Nephron (organoid): ENCODE results near the gene SAV1.

Source experiments
- H3K27ac Mint-ChIP-seq, 3 experiments: 2 replicates each; pipeline ENCODE4 v1.8.0; 2020; ENCODE audit warnings: mixed read lengths in 3 of 3, mild to moderate bottlenecking in 2 of 3, moderate library complexity in 1 of 3
- H3K27me3 Mint-ChIP-seq: 2 replicates; pipeline ENCODE4 v1.8.0; 2021; ENCODE audit warnings: low read depth, mild to moderate bottlenecking, moderate library complexity, mixed read lengths
- H3K36me3 Mint-ChIP-seq: 2 replicates; pipeline ENCODE4 v1.8.0; 2020; ENCODE audit warnings: low read depth, mixed read lengths
- H3K4me1 Mint-ChIP-seq: 2 replicates; pipeline ENCODE4 v1.8.0; 2020; ENCODE audit warnings: mixed read lengths
- H3K4me3 Mint-ChIP-seq, 3 experiments: 2 replicates each; pipeline ENCODE4 v1.8.0; 2020; ENCODE audit warnings: mild to moderate bottlenecking in 3 of 3, mixed read lengths in 3 of 3, moderate library complexity in 2 of 3
- H3K9me3 Mint-ChIP-seq: 2 replicates; pipeline ENCODE4 v1.8.0; 2020; ENCODE audit warnings: mixed read lengths
- TF ChIP-seq, protein P1 (sequence below), 3 experiments: fragments of 200-600 bp; sonication (generic); IDR thresholded peaks; one replicate each; pipeline ENCODE4 v1.5.0; 2021; ENCODE audit warnings: antibody characterized with exemption in 3 of 3; ENCODE audit not compliant: unreplicated experiment in 3 of 3

Gene SAV1

DNA sequence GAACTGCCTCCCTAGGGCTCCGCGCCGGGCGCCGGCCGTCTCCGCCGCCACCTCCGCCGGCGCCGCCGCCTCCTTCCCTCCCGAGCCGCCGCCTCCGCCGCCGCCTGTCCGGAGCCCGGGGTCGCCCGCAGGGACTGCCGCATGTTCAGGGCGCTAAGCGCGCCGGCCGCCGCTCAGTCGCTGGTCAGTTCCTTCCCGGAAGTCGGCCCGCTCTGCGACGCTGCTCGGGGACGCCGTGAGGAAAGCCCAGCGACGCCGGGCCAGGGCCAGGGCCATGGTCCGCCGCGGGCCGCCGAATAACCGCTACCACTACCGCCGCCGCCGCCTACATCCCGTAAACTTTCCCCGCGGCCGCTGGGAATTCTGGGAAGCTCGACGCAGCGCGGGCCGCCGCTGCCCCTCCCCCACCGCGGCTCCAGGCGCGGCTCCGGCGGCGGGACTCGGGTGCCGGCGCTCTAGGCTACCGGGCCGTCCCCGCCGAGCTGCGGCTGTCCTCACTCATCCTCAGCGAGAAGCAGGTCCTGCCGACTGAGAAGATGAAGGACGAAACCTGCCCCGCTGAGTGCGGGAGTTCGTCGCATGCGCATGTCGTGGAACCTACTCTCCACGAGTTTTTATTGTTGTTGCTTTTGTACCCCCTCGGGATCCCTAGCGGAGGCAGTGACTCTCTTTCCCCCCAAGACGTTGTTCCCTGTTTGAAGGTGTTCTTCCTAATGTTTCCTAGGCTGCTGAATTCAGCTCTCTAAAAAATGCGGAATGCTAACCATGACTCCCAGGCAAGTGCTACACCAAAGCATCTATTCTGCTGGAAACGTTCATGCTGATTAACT lies at the start of gene SAV1:
Gene SAV1 (minus strand): TSS at position 311 of the 830 bp plus-strand sequence. CDS start 339 bp downstream, outside the sequence.
- Mint-ChIP-seq H3K27me3 (no peaks in the 10 kb centered on the region), H3K27ac (peak within 1 kb of the TSS in 1 of 3 experiments; percentile 95), H3K4me3 (no peak within 1 kb of the TSS), H3K9me3 (no peaks in the 10 kb centered on the region), H3K36me3 (peaks cover 15% of the 10 kb centered on the region), H3K4me1 (peaks cover 14% of the 10 kb centered on the region)
- TF ChIP-seq, protein P1, sequence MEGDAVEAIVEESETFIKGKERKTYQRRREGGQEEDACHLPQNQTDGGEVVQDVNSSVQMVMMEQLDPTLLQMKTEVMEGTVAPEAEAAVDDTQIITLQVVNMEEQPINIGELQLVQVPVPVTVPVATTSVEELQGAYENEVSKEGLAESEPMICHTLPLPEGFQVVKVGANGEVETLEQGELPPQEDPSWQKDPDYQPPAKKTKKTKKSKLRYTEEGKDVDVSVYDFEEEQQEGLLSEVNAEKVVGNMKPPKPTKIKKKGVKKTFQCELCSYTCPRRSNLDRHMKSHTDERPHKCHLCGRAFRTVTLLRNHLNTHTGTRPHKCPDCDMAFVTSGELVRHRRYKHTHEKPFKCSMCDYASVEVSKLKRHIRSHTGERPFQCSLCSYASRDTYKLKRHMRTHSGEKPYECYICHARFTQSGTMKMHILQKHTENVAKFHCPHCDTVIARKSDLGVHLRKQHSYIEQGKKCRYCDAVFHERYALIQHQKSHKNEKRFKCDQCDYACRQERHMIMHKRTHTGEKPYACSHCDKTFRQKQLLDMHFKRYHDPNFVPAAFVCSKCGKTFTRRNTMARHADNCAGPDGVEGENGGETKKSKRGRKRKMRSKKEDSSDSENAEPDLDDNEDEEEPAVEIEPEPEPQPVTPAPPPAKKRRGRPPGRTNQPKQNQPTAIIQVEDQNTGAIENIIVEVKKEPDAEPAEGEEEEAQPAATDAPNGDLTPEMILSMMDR (IDR thresholded peaks at IDR 0.05; ENCODE audit: unreplicated experiment in 3 of 3), result no peak

DNA sequence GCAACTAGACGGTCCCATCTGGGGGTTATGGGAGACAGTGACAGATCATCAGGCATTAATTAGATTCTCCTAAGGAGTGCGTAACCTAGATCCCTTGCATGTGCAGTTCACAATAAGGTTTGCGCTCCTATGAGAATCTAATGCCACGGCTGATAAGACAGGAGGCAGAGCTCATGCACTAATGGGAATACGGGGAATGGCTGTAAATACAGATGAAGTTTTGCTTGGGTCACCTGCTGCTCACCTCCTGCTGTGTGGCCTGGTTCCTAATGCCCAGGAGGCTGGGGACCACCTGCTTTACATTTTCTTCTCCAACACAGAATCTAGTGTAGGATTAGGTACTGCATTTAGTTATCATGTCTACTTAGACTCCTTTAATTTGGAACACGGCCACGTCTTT lies 49.7 kb upstream of the SAV1 start:
- no peak overlapping the region for H3K4me3 Mint-ChIP-seq
- no peaks in the 10 kb centered on the region for H3K27me3 Mint-ChIP-seq
- H3K36me3 Mint-ChIP-seq, result peaks cover 9% of the 10 kb centered on the region
- H3K27ac Mint-ChIP-seq, result no peak overlapping the region
- TF ChIP-seq, protein P1 (IDR thresholded peaks at IDR 0.05; ENCODE audit: unreplicated experiment in 3 of 3), result no peak
- no peaks in the 10 kb centered on the region for H3K4me1 Mint-ChIP-seq
- H3K9me3 Mint-ChIP-seq, result no peaks in the 10 kb centered on the region

DNA sequence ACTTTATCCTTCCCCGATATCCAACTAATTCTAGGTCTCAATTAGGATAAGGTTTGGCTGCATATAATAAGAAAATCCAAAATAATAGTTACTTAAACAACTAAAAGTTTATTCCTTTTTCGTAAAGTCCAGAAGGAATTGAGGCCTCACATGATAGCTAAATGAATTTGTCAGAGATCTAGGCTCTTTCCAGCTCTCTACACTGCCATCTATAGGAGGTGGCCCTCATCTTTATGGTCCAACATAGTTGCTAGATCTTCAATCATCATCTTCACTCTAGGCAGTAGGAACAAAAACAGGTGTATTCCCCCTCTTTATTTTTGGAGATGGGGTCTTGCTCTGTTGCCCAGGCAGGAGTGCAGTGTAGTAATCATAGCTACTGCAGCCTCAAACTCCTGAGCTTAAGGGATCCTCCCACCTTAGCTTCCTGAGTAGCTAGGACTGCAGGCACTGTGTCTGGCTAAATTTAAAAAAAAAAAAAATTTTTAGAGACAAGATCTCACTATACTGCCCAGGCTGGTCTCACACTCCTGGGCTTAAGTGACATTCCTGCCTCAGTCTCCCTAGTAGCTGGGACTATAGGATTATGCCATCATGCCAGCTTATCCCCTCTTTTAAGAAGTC lies 46.5 kb upstream of the SAV1 start:
- no peak overlapping the region for H3K27ac Mint-ChIP-seq
- H3K27me3 Mint-ChIP-seq, result no peaks in the 10 kb centered on the region
- TF ChIP-seq, protein P1 (IDR thresholded peaks at IDR 0.05; ENCODE audit: unreplicated experiment in 3 of 3), result peak in 1 of 3 experiments; percentile 15
- no peaks in the 10 kb centered on the region for H3K4me1 Mint-ChIP-seq
- H3K9me3 Mint-ChIP-seq, result no peaks in the 10 kb centered on the region
- H3K36me3 Mint-ChIP-seq, result no peaks in the 10 kb centered on the region
- H3K4me3 Mint-ChIP-seq, result no peak overlapping the region

DNA sequence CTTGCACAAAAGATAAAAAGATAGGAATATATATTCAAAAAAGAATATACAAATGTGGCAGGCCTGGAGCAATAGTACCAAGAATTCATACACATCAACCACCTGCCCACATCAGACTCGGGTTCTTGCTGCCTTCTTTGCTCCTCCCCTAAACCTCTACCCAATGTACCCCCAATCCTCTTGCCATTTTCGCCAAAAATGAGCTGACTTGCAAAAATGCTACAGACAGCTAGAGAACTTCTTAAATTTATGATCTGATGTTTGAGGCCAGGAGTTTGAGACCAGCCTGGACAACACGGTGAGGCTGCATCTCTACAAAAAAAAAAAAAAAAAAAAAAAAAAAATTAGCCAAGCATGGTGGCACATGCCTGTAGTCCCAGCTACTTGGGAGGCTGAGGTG lies 42.9 kb upstream of the SAV1 start:
- Mint-ChIP-seq H3K36me3 (no peaks in the 10 kb centered on the region), H3K27ac (no peak overlapping the region), H3K9me3 (no peaks in the 10 kb centered on the region), H3K27me3 (no peaks in the 10 kb centered on the region), H3K4me1 (no peaks in the 10 kb centered on the region), H3K4me3 (no peak overlapping the region)
- TF ChIP-seq, protein P1 (IDR thresholded peaks at IDR 0.05; ENCODE audit: unreplicated experiment in 3 of 3), result no peak

DNA sequence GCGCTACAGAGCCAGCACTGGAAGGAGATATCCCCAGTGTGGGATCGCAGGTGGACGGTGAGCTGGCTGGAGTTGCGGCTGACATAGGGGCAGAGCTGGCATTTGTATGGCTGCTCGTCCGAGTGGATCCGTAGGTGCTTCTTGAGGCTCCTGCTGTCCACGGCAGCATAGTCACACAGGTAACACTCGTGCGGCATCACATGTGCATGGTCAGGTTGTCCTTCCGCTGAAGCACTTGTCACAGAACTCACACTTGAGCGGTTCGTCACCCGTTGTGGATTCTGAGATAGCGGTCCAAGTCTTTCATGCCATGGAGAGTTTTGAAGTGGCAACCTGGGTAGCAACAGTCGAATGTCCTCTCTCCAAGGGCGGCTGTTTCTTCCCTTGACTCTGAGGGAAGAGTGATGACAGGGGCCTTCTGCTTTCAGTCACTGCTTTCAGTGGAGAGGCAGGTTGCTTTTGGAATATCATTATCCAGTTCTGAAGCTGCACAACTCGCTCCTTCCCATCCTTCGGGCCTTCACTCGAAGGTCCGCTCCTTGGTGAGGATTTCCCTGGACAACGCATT lies 37.0 kb upstream of the SAV1 start:
- no peak overlapping the region for H3K27ac Mint-ChIP-seq
- H3K36me3 Mint-ChIP-seq, result no peaks in the 10 kb centered on the region
- peaks cover 6% of the 10 kb centered on the region for H3K27me3 Mint-ChIP-seq
- no peak overlapping the region for H3K4me3 Mint-ChIP-seq
- peaks cover 7% of the 10 kb centered on the region for H3K9me3 Mint-ChIP-seq
- TF ChIP-seq, protein P1 (IDR thresholded peaks at IDR 0.05; ENCODE audit: unreplicated experiment in 3 of 3), result no peak
- no peaks in the 10 kb centered on the region for H3K4me1 Mint-ChIP-seq
